ENCODE results near the gene SEMA5A. TPM values are rescaled to one million over a fixed set of nuclear protein-coding genes. Genes with fewer than 3 reads are reported as not detected.

Gene SEMA5A
- total and polyA plus RNA-seq, 4 experiments from 2014 or later: 1.1 to 4.5 (median 2.4) TPM

DNA sequence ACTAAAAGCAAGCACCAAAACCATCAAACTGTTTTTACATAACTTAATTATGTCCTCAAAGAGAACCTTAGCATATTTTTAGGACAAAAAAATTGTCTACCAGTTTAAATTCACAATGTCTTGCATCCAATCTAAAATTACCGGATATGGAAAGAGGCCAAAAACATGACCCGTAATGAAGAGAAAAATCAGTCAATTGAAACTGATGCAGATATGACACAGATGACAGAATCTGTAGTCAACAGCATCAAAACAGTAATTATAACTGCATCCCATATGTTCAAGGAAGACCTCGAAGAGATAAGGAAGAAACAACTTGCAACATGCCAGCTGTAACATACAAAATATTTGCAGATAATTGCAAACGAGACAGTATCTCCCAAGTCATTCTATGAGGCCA is 473.2 kb downstream of the SEMA5A start:
- Mint-ChIP-seq H3K9me3 (peaks cover 0 to 12% (median 4%) of the 10 kb centered on the region in 8 donors), H3K27ac (no peak overlapping the region), H3K4me1 (no peaks in the 10 kb centered on the region), H3K36me3 (no peaks in the 10 kb centered on the region), H3K4me3 (no peak overlapping the region), H3K27me3 (no peaks in the 10 kb centered on the region)
- no peak for DNase-seq
- H3K36me3 ChIP-seq (ENCODE audit: insufficient read depth, low read length): no peaks in the 10 kb centered on the region
- ChIA-PET CTCF (ENCODE audit: partially characterized antibody) (no interaction called here), POLR2A (ENCODE audit: partially characterized antibody) (interaction anchor here (0.6 kb wide), 1 partner anchor 262 kb away, joined by 3 read pairs; no protein-coding TSS in a partner anchor)
- H3K4me3 ChIP-seq (ENCODE audit: low read length in 2 of 2): no peak overlapping the region
- intact Hi-C loops (cut with micrococcal nuclease): no loop called here
- no peaks in the 10 kb centered on the region for H3K9me3 ChIP-seq (ENCODE audit: control insufficient read depth in 1 of 2, low read length in 2 of 2)
- no peaks in the 10 kb centered on the region for H3K4me1 ChIP-seq (ENCODE audit: insufficient read depth, low read length)
- H3K27ac ChIP-seq (ENCODE audit: low read depth, low read length): no peak overlapping the region
- no peaks in the 10 kb centered on the region for H3K27me3 ChIP-seq (ENCODE audit: insufficient read depth, low read length)

DNA sequence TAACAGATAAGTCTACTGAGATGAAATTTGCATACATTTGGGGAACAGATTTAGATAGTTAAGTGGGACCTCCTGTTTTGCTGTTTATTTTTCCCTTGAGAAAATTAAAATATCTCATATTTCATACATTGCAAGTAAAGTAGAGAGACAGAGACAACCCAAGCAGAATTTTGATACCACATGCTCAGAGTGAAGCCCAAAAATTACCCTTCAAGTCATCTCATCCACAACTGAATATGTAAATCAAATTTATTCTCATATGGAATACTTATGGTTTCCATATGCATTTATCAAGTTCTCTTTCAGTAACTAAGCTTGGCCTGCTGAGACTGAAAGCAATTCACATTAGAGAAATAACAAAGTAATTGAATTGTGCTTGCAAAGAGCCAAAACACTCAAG is 474.4 kb downstream of the SEMA5A start:
- CTCF ChIA-PET (ENCODE audit: partially characterized antibody): no interaction called here
- Mint-ChIP-seq H3K27ac (no peak overlapping the region), H3K9me3 (peaks cover 0 to 10% (median 3%) of the 10 kb centered on the region in 8 donors), H3K4me3 (no peak overlapping the region), H3K27me3 (no peaks in the 10 kb centered on the region), H3K4me1 (no peaks in the 10 kb centered on the region), H3K36me3 (no peaks in the 10 kb centered on the region)
- no peaks in the 10 kb centered on the region for H3K9me3 ChIP-seq (ENCODE audit: control insufficient read depth in 1 of 2, low read length in 2 of 2)
- POLR2A ChIA-PET (ENCODE audit: partially characterized antibody): no interaction called here
- DNase-seq: no peak
- H3K27me3 ChIP-seq (ENCODE audit: insufficient read depth, low read length): no peaks in the 10 kb centered on the region
- H3K36me3 ChIP-seq (ENCODE audit: insufficient read depth, low read length): no peaks in the 10 kb centered on the region
- H3K27ac ChIP-seq (ENCODE audit: low read depth, low read length): no peak overlapping the region
- H3K4me3 ChIP-seq (ENCODE audit: low read length in 2 of 2): no peak overlapping the region
- intact Hi-C loops (cut with micrococcal nuclease): no loop called here
- H3K4me1 ChIP-seq (ENCODE audit: insufficient read depth, low read length): no peaks in the 10 kb centered on the region

DNA sequence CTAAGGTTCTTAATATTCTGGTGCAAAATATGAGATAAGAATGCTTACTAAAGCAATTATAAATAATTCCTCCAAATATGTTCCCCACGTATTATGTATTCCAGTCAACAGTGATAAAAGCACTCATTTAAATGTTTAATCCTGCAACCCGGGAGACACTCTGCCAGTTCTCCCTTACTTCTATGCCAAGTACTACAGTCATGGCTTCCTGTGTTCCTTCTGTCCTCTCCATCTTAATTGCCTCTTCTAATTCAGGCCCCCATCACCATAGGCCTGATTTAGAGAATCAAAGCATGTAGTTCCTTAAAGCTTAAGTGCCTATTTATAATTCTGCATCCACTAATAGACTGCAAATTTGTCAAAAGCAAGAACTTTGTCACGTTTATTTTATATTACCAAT is 474.8 kb downstream of the SEMA5A start:
- no peak overlapping the region for H3K4me3 Mint-ChIP-seq
- POLR2A ChIA-PET (ENCODE audit: partially characterized antibody): no interaction called here
- H3K27me3 ChIP-seq (ENCODE audit: insufficient read depth, low read length): no peaks in the 10 kb centered on the region
- no peak overlapping the region for H3K27ac Mint-ChIP-seq
- no peaks in the 10 kb centered on the region for H3K9me3 ChIP-seq (ENCODE audit: control insufficient read depth in 1 of 2, low read length in 2 of 2)
- peaks cover 0 to 13% (median 3%) of the 10 kb centered on the region in 8 donors for H3K9me3 Mint-ChIP-seq
- H3K4me1 ChIP-seq (ENCODE audit: insufficient read depth, low read length): no peaks in the 10 kb centered on the region
- H3K27ac ChIP-seq (ENCODE audit: low read depth, low read length): no peak overlapping the region
- H3K36me3 ChIP-seq (ENCODE audit: insufficient read depth, low read length): no peaks in the 10 kb centered on the region
- CTCF ChIA-PET (ENCODE audit: partially characterized antibody): no interaction called here
- no peak overlapping the region for H3K4me3 ChIP-seq (ENCODE audit: low read length in 2 of 2)
- intact Hi-C loops (cut with micrococcal nuclease): no loop called here
- no peaks in the 10 kb centered on the region for H3K4me1 Mint-ChIP-seq
- no peaks in the 10 kb centered on the region for H3K27me3 Mint-ChIP-seq
- no peaks in the 10 kb centered on the region for H3K36me3 Mint-ChIP-seq
- no peak for DNase-seq

DNA sequence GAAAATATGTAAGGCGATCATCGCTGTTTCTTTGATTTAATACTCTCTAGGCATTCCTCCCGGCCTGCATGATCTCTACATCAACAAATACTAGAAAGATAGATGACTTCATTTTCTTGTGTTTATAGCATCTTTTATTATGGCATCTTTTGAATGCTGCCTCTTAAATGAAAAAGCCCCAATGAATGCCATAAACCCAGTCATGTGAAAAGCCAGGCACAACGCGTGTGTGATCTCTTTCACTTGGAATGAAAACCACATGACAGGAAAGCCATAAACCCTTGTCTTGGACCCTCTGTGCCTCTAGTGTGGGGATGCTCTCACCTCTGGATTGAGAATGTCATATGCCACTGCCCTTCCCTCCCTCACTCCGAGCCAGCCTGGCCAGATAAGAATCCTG is 476.2 kb downstream of the SEMA5A start:
- Histone ChIP-seq H3K36me3 (ENCODE audit: insufficient read depth, low read length) (no peaks in the 10 kb centered on the region), H3K27me3 (ENCODE audit: insufficient read depth, low read length) (no peaks in the 10 kb centered on the region), H3K9me3 (ENCODE audit: control insufficient read depth in 1 of 2, low read length in 2 of 2) (no peaks in the 10 kb centered on the region), H3K4me3 (ENCODE audit: low read length in 2 of 2) (no peak overlapping the region), H3K4me1 (ENCODE audit: insufficient read depth, low read length) (no peaks in the 10 kb centered on the region), H3K27ac (ENCODE audit: low read depth, low read length) (no peak overlapping the region)
- no peak overlapping the region for H3K4me3 Mint-ChIP-seq
- CTCF ChIA-PET (ENCODE audit: partially characterized antibody): no interaction called here
- no peaks in the 10 kb centered on the region for H3K27me3 Mint-ChIP-seq
- H3K4me1 Mint-ChIP-seq: no peaks in the 10 kb centered on the region
- POLR2A ChIA-PET (ENCODE audit: partially characterized antibody): no interaction called here
- H3K27ac Mint-ChIP-seq: no peak overlapping the region
- peaks cover 0 to 12% (median 3%) of the 10 kb centered on the region in 8 donors for H3K9me3 Mint-ChIP-seq
- no peak for DNase-seq
- intact Hi-C loops (cut with micrococcal nuclease): no loop called here
- no peaks in the 10 kb centered on the region for H3K36me3 Mint-ChIP-seq

DNA sequence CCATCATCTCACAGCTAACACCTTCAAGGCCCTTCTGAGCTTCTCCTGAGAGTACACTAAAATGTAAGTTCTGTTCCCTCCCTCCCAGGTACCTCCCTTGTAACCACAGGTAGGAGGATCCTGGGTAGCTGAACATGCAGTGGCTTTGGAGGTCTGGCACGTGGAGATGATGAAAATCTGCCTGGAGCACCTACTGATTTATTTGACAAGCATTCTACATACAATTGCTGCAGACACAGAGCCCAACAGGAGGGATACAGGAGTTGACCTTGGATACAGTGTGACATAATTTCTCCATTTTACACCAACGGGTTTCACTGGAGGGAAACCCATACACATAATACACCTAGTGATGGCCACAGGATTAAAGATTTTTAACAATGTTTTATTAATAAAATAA is 478.7 kb downstream of the SEMA5A start:
- no peaks in the 10 kb centered on the region for H3K4me1 ChIP-seq (ENCODE audit: insufficient read depth, low read length)
- H3K36me3 ChIP-seq (ENCODE audit: insufficient read depth, low read length): no peaks in the 10 kb centered on the region
- H3K9me3 Mint-ChIP-seq: peaks cover 0 to 20% (median 5%) of the 10 kb centered on the region in 8 donors
- CTCF ChIA-PET (ENCODE audit: partially characterized antibody): no interaction called here
- H3K27me3 Mint-ChIP-seq: no peaks in the 10 kb centered on the region
- no peaks in the 10 kb centered on the region for H3K4me1 Mint-ChIP-seq
- DNase-seq: no peak
- intact Hi-C loops (cut with micrococcal nuclease): no loop called here
- POLR2A ChIA-PET (ENCODE audit: partially characterized antibody): no interaction called here
- no peak overlapping the region for H3K4me3 ChIP-seq (ENCODE audit: low read length in 2 of 2)
- no peaks in the 10 kb centered on the region for H3K36me3 Mint-ChIP-seq
- no peaks in the 10 kb centered on the region for H3K9me3 ChIP-seq (ENCODE audit: control insufficient read depth in 1 of 2, low read length in 2 of 2)
- no peak overlapping the region for H3K27ac ChIP-seq (ENCODE audit: low read depth, low read length)
- no peaks in the 10 kb centered on the region for H3K27me3 ChIP-seq (ENCODE audit: insufficient read depth, low read length)
- no peak overlapping the region for H3K27ac Mint-ChIP-seq
- H3K4me3 Mint-ChIP-seq: no peak overlapping the region

DNA sequence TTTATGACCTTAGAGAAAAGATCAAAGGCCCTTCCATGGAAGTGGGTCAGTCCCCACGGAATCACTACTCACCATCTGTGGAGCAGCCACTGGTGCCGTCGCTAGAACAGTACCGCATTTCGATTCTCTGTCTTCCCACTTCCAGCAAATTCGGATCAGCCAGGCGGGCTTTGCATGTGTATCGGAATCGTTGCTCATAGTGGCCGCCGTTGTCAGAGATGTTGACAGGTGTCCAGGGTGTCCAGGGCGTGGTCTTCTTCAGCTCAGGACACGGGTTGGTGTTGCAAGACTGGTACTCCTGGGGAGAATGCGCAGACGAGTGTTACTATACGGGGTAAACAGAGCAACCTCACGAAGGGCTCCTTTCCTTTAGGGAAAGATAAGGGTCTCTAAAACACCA is 479.5 kb downstream of the SEMA5A start:
- Histone ChIP-seq H3K27me3 (ENCODE audit: insufficient read depth, low read length) (no peaks in the 10 kb centered on the region), H3K27ac (ENCODE audit: low read depth, low read length) (no peak overlapping the region), H3K9me3 (ENCODE audit: control insufficient read depth in 1 of 2, low read length in 2 of 2) (no peaks in the 10 kb centered on the region), H3K4me3 (ENCODE audit: low read length in 2 of 2) (no peak overlapping the region), H3K4me1 (ENCODE audit: insufficient read depth, low read length) (no peaks in the 10 kb centered on the region), H3K36me3 (ENCODE audit: insufficient read depth, low read length) (no peaks in the 10 kb centered on the region)
- Mint-ChIP-seq H3K36me3 (peaks cover 0 to under 1% of the 10 kb centered on the region in 2 donors), H3K4me3 (no peak overlapping the region), H3K4me1 (no peaks in the 10 kb centered on the region), H3K9me3 (peaks cover under 1 to 20% (median 5%) of the 10 kb centered on the region in 8 donors), H3K27ac (no peak overlapping the region), H3K27me3 (no peaks in the 10 kb centered on the region)
- no peak for DNase-seq
- CTCF ChIA-PET (ENCODE audit: partially characterized antibody): no interaction called here
- intact Hi-C loops (cut with micrococcal nuclease): no loop called here
- POLR2A ChIA-PET (ENCODE audit: partially characterized antibody): no interaction called here

DNA sequence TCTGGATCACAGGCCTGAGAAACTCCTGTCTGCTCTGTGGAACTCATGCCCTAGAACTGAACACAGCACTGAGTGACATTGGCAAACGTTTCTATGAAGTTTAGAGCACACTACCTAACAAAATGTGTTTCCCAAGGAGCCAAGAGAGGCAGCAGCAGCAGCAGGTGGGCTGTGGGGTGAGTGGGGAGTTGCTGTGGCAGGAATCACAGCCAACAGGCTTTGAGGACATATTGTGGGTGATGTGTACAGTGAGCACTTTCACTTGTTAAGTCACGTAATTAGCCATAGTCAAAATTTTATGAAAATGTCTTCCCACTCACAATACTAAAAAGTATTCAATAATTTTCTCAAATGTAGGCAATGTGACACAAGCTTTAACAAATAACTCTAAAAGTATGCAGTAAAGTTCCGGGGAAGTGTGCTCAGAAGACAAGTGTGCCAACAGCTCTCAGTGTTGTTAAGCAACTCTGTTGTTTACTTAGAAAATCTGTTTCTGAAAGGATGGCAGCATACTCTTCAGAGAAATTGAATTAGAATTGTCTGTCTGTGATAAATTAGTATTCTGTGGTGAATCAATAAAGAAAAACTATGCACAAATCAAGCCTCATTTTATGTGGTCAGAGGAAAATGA is 482.1 kb downstream of the SEMA5A start:
- POLR2A ChIA-PET (ENCODE audit: partially characterized antibody): no interaction called here
- no peaks in the 10 kb centered on the region for H3K4me1 ChIP-seq (ENCODE audit: insufficient read depth, low read length)
- peaks cover 4 to 21% (median 9%) of the 10 kb centered on the region in 8 donors for H3K9me3 Mint-ChIP-seq
- no peaks in the 10 kb centered on the region for H3K27me3 Mint-ChIP-seq
- no peak overlapping the region for H3K27ac ChIP-seq (ENCODE audit: low read depth, low read length)
- H3K9me3 ChIP-seq (ENCODE audit: control insufficient read depth in 1 of 2, low read length in 2 of 2): no peaks in the 10 kb centered on the region
- H3K4me3 Mint-ChIP-seq: no peak overlapping the region
- no peak overlapping the region for H3K4me3 ChIP-seq (ENCODE audit: low read length in 2 of 2)
- H3K36me3 ChIP-seq (ENCODE audit: insufficient read depth, low read length): no peaks in the 10 kb centered on the region
- H3K27me3 ChIP-seq (ENCODE audit: insufficient read depth, low read length): no peaks in the 10 kb centered on the region
- no peaks in the 10 kb centered on the region for H3K4me1 Mint-ChIP-seq
- CTCF ChIA-PET (ENCODE audit: partially characterized antibody): no interaction called here
- no peak overlapping the region for H3K27ac Mint-ChIP-seq
- H3K36me3 Mint-ChIP-seq: peaks cover 0 to 6% of the 10 kb centered on the region in 2 donors
- DNase-seq: no peak
- intact Hi-C loops (cut with micrococcal nuclease): no loop called here

DNA sequence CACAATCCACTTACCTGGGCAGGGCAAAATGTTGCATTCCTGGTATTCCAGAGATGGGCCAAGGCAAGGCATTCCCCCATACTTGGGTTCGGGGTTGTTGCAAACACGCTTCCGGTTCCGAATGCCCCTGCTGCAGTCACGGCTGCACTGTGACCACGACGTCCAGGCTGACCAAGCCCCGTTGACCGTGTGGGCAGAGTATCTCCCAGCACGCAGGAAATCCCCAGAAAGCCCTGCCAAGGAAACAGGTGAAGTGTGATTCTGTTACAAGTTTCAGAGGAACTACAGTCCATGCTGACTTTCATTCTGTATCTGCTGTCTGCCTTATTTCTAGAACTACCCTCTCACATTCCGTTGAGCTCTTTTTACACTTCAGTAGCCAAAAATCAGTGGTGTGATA is 483.0 kb downstream of the SEMA5A start:
- no peak for DNase-seq
- ChIA-PET CTCF (ENCODE audit: partially characterized antibody) (no interaction called here), POLR2A (ENCODE audit: partially characterized antibody) (no interaction called here)
- H3K4me3 ChIP-seq (ENCODE audit: low read length in 2 of 2): no peak overlapping the region
- H3K27me3 ChIP-seq (ENCODE audit: insufficient read depth, low read length): no peaks in the 10 kb centered on the region
- Mint-ChIP-seq H3K9me3 (peaks cover 4 to 19% (median 9%) of the 10 kb centered on the region in 8 donors), H3K27ac (no peak overlapping the region), H3K4me1 (no peaks in the 10 kb centered on the region), H3K36me3 (peaks cover 0 to 6% of the 10 kb centered on the region in 2 donors), H3K4me3 (no peak overlapping the region), H3K27me3 (no peaks in the 10 kb centered on the region)
- H3K4me1 ChIP-seq (ENCODE audit: insufficient read depth, low read length): no peaks in the 10 kb centered on the region
- no peaks in the 10 kb centered on the region for H3K36me3 ChIP-seq (ENCODE audit: insufficient read depth, low read length)
- no peaks in the 10 kb centered on the region for H3K9me3 ChIP-seq (ENCODE audit: control insufficient read depth in 1 of 2, low read length in 2 of 2)
- intact Hi-C loops (cut with micrococcal nuclease): no loop called here
- H3K27ac ChIP-seq (ENCODE audit: low read depth, low read length): no peak overlapping the region

Measured in CD4-positive, alpha-beta memory T cell (primary cell).